Measurements from ENCODE around the gene ADAMTS3.

ADAMTS3 gene

DNA sequence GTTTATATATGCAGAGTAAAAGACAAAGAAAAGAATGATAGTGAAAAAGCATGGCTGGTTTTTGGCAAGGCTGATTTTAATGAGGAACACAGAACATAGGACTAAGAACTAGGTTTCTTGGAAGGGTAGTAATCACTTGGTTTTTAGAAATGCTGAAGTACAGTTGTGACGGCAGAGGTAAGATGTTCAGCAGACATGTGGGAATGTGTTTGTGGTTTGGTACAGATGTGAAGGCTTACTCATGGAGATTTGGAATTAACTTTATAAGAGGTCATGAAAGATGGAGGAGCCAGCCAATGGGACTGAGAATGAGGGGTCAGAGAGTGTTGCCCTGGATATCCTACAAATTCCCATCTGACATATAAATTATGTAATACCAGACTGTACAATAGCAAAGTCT, 293.6 kb downstream of the ADAMTS3 start:
- no peak for DNase-seq

GRCh38 chr4:72274251-72274650, 294.8 kb downstream of the ADAMTS3 start:
- DNase-seq: no peak

DNA sequence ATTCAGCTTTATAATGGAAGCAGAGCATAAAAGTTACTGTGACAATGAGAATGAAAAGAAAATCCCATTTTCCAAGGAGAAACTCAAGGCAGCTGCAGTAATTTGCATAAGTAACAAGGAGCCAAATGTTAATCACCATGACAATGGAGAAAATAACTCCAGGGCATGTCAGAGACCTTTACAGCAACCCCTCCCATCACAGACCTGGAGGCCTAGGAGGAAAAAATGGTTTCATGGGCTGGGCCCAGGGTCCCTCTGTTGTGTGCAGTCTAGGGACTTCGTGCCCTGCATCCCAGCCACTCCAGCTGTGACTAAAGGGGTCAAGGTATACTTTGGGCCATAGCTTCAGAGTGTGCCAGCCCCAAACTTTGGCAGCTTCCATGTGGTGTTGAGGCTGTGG, 313.8 kb downstream of the ADAMTS3 start:
- no peak for DNase-seq

DNA sequence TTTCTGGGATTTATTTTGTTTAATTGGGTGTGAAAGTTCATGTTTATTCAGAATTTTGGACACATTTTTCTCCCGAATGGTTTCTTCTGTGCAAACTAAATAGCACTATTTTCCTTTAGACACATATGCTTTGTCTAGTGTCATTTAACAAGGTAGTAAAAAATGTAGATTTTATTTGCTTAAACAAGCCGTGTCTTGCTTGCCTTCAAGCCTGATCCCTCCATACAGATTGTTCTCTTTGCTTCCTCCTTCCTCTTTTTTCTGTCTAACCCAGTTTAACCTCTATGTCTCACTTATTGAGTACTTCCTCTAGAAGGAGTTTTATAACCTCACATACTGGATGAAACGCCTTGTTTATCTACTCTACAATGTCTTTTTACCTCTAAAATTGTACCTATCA, 325.4 kb downstream of the ADAMTS3 start:
- DNase-seq: no peak

DNA sequence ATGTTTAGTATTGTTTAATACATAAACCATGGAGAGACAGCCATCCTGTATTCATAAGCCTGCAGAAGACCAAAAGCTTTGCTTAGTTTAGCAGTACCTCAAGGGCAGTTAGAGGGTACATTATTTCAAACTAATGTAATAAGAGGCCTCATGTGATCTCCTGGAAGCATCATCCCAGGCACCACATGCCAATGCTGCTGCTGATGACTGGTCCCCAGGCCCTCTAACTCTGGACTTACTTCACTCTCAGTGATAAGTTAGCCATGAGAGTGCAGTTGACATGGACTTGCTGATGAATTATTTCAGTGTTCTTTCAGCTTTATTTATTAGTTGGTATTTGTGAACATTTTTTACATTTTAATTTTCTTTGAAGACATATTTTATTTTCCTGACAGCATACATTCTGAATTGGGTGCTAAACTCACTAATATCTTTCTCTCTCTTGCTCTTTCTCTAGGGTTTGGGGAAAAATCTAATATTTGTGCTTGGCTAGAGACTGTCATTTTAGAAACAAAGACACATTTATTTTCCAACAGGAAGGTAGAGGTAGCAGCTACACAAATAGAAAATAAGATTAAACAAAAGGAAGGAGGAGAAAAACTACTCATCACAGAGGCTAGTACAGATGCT, 329.4 kb downstream of the ADAMTS3 start:
- no peak for DNase-seq

All from NCI-H2171 treated with DMSO at 0.1 percent for 48 hours (cell line).